ENCODE results near the gene EYS.

DNA sequence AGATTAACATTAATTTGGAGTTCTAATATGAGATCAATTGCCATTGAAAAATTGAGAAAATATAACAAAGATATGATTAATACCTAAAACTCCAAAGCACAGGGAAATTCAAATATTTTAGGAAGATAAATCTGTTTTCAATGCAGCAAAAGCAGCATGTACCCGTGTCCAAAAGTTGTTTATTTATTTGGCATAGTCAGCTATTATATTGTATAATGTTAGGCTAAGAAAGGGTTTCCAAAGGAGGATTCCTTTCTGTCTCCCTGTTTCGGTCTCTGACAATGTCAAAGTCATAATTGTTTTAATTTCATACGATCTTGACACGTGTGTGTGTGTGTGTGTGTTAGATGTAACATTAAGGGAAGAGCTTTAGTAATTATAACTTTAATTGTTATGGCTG lies 914.5 kb downstream of the EYS start:
- TF ChIP-seq ZNF274 (IDR thresholded peaks at IDR 0.05; ENCODE audit: borderline replicate concordance, extremely low read depth, low read length), result no peak
- TF ChIP-seq EGR1 (IDR thresholded peaks at IDR 0.05; ENCODE audit: borderline replicate concordance, low read depth, low read length), result no peak
- no peak for TF ChIP-seq SUZ12 (IDR thresholded peaks at IDR 0.05; ENCODE audit: low read length)

Measured in H1 (cell line).